K562 (cell line): ENCODE data around the gene TULP3.

ENCODE experiments used
- CREBBP ChIP-seq: IDR thresholded peaks from one replicate; pipeline ENCODE4 v1.6.1; 2012; ENCODE audit warnings: low read depth, mild to moderate bottlenecking, control low read depth, inconsistent platforms, low read length
- EP300 ChIP-seq: IDR thresholded peaks from 2 replicates; pipeline ENCODE4 v1.6.1; 2012; ENCODE audit warnings: low read length, improper control_type of control experiment
- NFRKB ChIP-seq: fragments of 450-650 bp; IDR thresholded peaks from 2 replicates; pipeline ENCODE4 v1.6.1; 2016; ENCODE audit warnings: low read depth
- POLR2AphosphoS5 ChIP-seq: IDR thresholded peaks from 2 replicates; pipeline ENCODE4 v1.6.1; 2011; ENCODE audit warnings: mild to moderate bottlenecking, low read depth, low read length, moderate library complexity; ENCODE audit not compliant: control insufficient read depth, insufficient read depth
- YY1 ChIP-seq, 3 experiments: IDR thresholded peaks; 2 replicates each; pipeline ENCODE4 v1.6.1; 2011; ENCODE audit warnings: low read length in 2 of 3, mild to moderate bottlenecking in 2 of 3, moderate library complexity in 2 of 3, borderline replicate concordance in 1 of 3, control low read depth in 1 of 3, low read depth in 1 of 3; ENCODE audit not compliant: insufficient read depth in 3 of 3, insufficient replicate concordance in 2 of 3, control insufficient read depth in 1 of 3, insufficient read length in 1 of 3; ENCODE audit errors: extremely low read depth in 1 of 3
- TF ChIP-seq, protein P1 (sequence below), 3 experiments: IDR thresholded peaks in 2 of 3; conservative IDR thresholded peaks in 1 of 3; 2 replicates each; pipeline ENCODE4 v1.5.1; 2011 to 2012; ENCODE audit warnings: low read length in 3 of 3, mild to moderate bottlenecking in 3 of 3, control low read depth in 2 of 3, improper control_type of control experiment in 1 of 3, inconsistent platforms in 1 of 3, low read depth in 1 of 3, mixed read lengths in 1 of 3, moderate library complexity in 1 of 3; ENCODE audit not compliant: insufficient read depth in 2 of 3

DNA sequence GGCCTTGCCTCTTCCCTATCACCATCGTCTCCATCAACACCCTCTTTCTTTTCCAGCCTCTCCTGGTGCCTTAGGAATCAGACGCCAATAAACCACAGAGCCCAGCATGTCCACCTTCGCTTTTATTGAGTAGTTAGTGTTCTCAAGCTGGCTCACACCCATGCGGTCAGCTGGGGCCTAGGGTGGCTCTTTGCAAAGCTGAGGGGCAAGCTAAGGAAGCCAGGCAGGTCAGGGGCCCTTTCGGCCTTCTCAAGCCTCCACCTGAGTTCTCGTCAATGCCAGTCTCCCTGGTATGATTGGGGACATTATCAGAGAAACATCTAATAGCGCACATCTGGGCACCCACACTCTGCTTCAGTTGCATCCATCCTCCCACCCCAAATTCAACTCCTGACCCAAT, 33.1 kb upstream of the TULP3 start:
- TF ChIP-seq CREBBP, result no peak
- TF ChIP-seq NFRKB, result no peak
- no peak for TF ChIP-seq YY1 (IDR thresholded peaks at IDR 0.05; ENCODE audit: borderline replicate concordance in 1 of 3, control insufficient read depth in 1 of 3, extremely low read depth in 1 of 3, insufficient read depth in 3 of 3, insufficient read length in 1 of 3, insufficient replicate concordance in 2 of 3, low read depth in 1 of 3, low read length in 2 of 3)
- TF ChIP-seq POLR2AphosphoS5, result no peak
- TF ChIP-seq, protein P1, sequence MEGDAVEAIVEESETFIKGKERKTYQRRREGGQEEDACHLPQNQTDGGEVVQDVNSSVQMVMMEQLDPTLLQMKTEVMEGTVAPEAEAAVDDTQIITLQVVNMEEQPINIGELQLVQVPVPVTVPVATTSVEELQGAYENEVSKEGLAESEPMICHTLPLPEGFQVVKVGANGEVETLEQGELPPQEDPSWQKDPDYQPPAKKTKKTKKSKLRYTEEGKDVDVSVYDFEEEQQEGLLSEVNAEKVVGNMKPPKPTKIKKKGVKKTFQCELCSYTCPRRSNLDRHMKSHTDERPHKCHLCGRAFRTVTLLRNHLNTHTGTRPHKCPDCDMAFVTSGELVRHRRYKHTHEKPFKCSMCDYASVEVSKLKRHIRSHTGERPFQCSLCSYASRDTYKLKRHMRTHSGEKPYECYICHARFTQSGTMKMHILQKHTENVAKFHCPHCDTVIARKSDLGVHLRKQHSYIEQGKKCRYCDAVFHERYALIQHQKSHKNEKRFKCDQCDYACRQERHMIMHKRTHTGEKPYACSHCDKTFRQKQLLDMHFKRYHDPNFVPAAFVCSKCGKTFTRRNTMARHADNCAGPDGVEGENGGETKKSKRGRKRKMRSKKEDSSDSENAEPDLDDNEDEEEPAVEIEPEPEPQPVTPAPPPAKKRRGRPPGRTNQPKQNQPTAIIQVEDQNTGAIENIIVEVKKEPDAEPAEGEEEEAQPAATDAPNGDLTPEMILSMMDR (IDR thresholded peaks at IDR 0.05 in 2 of 3, conservative IDR thresholded peaks at IDR 0.05 in 1 of 3; ENCODE audit: insufficient read depth in 2 of 3, low read depth in 1 of 3, low read length in 3 of 3), result no peak
- no peak for TF ChIP-seq EP300
